Measurements from ENCODE around the gene DDN. TPM values are rescaled to one million over a fixed set of nuclear protein-coding genes. Genes with fewer than 3 reads are reported as not detected.

DDN gene
- polyA plus RNA-seq (ENCODE audit: insufficient read length), result 33.6 TPM

DNA sequence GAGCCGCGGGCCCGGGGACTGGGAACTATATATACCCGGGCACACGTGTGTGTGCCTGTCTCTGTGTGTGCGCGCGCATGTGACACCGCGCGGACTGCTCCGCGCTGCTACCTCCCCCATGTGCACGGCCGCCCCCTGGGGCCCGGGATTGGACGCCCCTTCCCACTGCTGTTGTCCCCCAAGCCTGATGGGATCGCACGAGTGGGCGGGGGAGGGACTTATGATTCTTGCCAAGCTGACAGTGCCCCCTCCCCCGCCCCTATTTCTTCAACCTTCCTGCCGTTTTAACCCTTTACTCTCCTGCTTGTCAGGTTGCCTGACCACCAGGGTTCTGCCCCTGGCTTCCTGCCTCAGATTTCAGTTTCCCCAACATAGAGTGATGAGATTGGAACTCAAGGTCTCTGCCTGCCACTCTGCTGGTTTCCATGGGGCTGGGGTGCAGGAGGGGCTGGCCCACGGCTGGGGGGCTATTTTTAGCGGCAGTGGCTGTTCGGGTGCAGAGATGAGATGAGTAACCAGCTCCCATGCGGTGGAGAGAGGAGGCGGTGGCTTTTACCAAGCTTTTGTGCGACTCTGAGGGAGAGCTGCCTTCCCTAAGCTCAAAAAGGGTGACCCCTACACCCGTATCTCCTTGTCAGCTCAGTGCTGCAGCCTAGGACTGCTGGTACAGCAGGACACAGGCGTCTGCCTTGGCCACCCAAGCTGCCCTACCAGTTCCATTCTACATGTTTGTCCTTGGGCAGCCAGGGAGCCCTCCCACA, at the start of gene DDN:
TSS of gene DDN (minus strand) at position 5 of the 761 bp plus-strand sequence. CDS start 88 bp downstream, outside the sequence.
- no peak for DNase-seq (ENCODE audit: low read depth)

DNA sequence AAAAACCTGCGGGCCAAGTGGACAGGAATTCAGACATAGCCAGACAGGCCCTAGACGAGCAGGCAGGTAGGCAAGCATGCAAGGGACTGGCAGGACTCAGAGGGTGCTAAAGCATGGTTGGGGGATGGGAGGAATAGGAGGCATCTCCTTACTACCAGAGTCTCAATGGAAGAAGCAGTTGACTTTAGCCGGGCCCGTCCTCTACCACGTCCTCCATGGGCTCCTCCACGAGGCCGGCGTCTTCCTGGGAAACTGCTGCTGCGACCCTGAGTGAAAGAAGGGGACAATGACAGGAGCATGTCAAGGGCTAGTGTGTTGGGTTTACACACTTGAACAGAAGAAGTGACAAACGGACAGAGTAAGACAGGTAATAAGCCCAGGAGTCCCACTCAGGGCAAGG, 49.8 kb upstream of the DDN start:
- no peak for DNase-seq (ENCODE audit: low read depth)

GRCh38 chr12:49046129-49046895, 47.1 kb upstream of the DDN start:
- no peak for DNase-seq (ENCODE audit: low read depth)

DNA sequence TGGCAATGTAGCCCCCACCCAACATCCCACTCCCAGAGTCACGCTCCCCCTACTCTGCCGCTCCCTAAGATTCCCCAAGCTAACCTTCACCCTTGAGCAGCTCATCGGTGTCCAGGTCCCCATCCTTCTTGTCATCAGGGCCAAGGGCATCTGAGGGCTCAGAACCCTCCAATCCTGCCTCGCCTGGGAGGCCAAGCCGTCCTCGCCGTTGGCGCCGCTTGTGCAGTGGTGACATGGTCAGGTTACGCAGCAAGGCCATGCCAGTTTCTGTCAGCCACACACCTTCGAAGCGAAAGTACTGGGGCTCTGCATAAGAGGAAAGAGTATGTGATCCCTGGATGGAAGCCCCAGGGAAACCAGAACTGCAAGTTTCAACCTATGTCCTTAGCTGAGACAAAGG, 45.5 kb upstream of the DDN start:
- DNase-seq (ENCODE audit: low read depth), result no peak

- DNase-seq (ENCODE audit: low read depth), result no peak
These were observed 44.7 kb upstream of the DDN start for GRCh38 chr12:49043856-49044258.

- DNase-seq (ENCODE audit: low read depth), result no peak
These were observed 44.1 kb upstream of the DDN start for GRCh38 chr12:49043241-49043640.

DNA sequence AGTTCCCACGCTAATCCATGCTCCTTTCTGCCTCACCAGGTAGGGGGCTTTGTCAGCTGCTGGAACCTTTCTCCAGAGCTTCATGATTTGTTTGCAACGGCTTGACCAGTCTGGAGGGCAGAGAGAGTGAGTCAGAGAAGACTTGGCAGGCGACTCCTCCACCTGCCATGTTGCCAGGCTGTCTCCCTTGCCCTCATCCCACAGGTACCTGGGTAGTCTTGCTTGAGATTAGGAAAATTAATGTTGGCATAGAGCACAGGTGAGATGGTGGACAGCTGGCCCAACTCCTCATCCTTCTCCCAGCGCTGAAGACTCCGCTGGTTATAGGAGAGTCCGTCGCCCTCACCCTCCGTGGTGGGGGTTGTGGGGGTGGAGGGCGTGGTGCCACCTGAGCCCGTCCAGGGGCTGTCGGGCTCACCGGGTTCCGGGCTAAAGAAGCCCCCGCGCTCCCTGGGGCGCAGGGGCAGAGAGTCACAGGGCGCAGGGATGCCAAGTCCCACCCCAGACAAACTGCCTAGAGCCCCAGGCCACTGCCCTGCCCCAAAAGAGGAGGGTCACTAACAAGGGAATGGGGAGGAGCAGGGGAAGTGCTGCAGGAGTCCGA, 42.8 kb upstream of the DDN start:
- DNase-seq (ENCODE audit: low read depth), result no peak

DNA sequence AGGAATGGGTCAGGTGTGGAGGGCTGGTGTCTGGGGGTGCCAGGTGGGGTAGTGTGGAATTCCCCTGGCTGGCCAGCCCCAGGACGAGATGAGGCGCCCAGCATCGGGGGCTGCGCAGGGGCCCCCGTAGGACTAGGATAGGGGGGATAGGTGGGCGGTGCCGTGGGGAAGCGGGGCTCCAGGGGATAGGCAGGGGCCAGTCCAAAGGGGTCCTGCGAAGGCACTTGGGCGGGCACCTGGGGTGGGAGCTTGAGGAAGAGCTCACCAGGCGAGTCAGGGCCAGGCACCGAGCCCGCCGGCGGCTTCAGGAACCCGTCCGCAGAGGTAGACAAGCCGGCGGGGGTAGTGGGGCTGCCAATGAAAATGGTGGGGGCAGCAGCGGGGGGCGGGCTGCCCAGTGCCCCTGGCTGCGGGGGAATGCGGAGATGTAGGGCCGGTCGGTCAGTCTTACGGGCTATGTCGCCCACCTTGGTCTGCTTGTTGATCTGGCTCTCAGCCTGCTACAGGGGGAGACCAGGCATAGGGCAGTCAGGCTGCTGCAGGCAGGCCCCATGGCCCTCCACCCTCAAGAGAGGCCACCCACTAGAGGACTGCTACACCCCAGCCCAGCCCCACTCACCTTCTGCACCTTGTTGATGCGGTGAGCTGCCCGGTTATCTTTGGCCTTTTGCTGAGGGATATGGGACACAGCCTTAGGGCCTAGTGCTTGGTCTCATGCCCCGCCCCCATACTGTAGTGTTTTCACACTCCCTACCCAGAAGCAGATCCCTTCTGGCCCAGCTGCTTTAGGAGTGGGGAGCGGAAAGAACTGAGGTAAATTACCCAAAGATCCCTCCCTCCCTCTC, 42.1 kb upstream of the DDN start:
- DNase-seq (ENCODE audit: low read depth), result no peak

GRCh38 chr12:49040364-49040855, 41.2 kb upstream of the DDN start:
- DNase-seq (ENCODE audit: low read depth), result no peak

DNA sequence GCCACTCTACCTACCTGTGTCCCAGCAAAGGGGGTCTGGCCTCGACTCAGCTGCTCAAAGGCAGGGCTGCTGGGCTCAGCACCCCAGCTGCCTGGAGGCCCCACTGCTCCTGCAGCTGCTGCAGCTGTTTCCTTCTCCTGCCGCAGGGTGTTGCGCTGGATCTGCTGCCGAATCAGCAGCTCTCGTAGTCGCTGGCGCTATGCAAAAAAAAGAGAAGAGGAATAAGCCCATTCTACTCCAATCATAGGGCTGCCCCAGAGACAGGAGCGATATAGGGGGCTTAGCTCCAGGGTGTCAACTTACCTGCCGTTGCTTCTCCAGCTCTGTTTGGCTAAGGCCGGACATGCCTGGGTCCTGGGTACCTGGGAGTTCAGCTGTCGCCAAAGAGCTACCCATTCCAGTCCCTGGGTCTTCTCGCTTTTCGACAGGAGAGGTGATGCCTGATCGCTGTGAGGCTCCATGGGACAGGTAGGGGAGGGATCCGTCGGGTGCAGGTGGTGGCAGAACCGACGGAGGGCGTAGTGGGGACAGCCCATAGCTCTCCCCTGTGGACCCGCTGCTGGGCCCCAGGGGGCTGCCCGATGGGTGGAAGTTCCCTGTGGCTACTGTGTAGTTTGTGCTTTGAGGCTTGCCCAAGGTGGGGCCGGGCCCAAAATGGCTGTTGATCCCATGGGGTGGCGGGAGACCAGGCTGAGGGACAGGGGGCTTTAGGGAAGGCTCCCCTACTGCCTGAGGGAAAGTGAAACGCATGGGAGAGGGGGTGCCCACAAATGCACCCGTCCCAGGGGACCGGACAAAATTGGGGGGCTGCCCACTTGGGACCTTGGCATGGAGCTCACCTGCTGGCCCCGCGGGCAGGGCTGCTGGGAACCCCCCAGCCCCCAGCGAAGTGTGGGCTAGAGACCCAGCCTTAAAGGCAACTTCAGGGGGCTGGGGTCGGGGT, 40.5 kb upstream of the DDN start:
- DNase-seq (ENCODE audit: low read depth), result no peak

DNA sequence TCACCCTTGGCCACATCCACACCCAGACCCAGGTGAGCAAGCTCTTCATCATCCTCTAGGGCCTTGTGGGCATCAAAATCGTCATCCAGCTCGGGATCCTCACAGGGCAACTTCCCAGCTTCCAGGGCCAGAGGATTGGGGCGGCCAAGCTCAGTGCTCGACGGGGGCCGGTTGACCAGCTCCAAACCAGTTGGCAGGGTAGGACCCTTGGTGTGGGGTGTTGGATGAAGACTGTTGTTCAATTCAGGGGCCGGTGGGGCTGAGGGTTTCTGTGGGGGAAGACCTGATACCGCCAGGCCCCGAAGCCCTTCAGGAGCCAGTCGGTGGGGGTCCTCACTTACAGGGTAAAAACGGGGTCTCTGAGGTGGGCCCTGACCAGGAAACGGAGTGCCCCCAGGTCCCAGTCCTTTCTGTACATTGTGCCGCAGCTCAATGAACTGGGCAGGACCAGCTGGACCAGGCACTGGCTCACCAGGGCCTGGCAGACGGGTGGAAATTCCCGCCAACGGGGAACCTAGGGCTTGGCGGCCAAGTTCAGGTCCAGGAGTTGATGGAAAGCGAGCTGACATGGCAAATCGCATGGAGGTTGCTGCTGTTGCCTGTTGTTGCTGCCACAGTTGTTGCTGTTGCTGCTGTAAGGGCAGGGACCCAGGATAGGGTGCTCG, 39.2 kb upstream of the DDN start:
- DNase-seq (ENCODE audit: low read depth), result no peak

DNA sequence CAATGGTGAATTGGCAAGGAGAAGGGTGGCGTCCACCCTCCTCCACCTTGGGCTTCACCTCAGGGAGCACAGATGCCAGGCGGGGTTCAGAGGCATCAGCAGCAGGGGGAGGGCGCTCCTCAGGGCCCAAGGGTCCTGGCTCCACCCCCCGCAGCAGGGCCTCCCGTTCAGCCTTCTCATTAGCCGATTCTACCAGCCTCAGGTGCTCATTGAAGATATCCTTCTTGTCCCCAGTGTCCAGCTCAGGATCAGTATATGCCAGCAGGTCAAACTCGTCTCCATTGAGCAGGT, 38.7 kb upstream of the DDN start:
- DNase-seq (ENCODE audit: low read depth), result no peak

- no peak for DNase-seq (ENCODE audit: low read depth)
These were observed 38.2 kb upstream of the DDN start for GRCh38 chr12:49037111-49037946.

GRCh38 chr12:49036029-49036428, 36.9 kb upstream of the DDN start:
- DNase-seq (ENCODE audit: low read depth), result no peak

DNA sequence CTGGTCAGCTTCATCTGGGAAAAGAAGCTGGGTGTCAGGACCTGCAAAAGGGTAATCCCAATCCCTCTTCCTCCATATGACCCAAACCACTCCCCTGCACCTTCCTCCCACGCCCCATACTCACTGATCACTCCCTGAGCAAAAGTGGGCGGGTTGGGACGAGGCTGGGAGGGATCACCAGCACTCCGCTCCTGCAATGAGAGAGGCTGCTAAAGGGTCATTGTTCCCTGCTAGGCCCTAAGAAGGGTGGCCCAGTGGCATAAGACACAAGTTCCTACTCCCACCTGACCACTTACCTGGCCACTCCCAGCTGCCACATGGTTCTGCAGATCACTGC, 35.1 kb upstream of the DDN start:
- DNase-seq (ENCODE audit: low read depth), result no peak

- no peak for DNase-seq (ENCODE audit: low read depth)
These were observed 34.6 kb upstream of the DDN start for GRCh38 chr12:49033611-49034285.

- DNase-seq (ENCODE audit: low read depth), result no peak
These were observed 33.7 kb upstream of the DDN start for GRCh38 chr12:49032679-49033447.

- no peak for DNase-seq (ENCODE audit: low read depth)
These were observed 33.1 kb upstream of the DDN start for GRCh38 chr12:49032276-49032675.

Data from forelimb muscle (tissue), 1 donor.